Fibroblast of lung (primary cell): ENCODE data around the gene POTEC. TPM values are rescaled to one million over a fixed set of nuclear protein-coding genes. Genes with fewer than 3 reads are reported as not detected.

ENCODE experiments used
- polyA plus RNA-seq, 2 donors: library from polyadenylated mRNA; depleted of rRNA in 1 of 2; stranded (reverse) in 1 of 2; unstranded in 1 of 2; fragments of >200 nt; gene quantifications; 2 replicates each; pipeline ENCODE4 v1.2.1, GENCODE V29; 2011 to 2012; ENCODE audit warnings: missing spikeins in 1 of 2
- total RNA-seq: library from RNA; depleted of rRNA; stranded (reverse); fragments of >200 nt; gene quantifications from 2 replicates; pipeline ENCODE4 v1.2.1, GENCODE V29; 2014

The POTEC gene
- total and polyA plus RNA-seq, 2 donors (not counting 1 experiment from before 2014, with no cell fraction given): not detected

Other genes with a start within 250 kb of the POTEC start
- gene ANKRD30B, start 204.6 kb upstream of the POTEC start, total RNA-seq: under 0.01 and 0.33 TPM in 2 replicates
- 0.10 TPM in 1 of 2 replicates, not detected in the other for gene ANKRD30B, start 204.6 kb upstream of the POTEC start, polyA plus RNA-seq